Measurements from ENCODE around the gene ANO2.
A peak's percentile ranks its signal among the peaks of the same experiment; 100 is the strongest.

Gene ANO2

DNA sequence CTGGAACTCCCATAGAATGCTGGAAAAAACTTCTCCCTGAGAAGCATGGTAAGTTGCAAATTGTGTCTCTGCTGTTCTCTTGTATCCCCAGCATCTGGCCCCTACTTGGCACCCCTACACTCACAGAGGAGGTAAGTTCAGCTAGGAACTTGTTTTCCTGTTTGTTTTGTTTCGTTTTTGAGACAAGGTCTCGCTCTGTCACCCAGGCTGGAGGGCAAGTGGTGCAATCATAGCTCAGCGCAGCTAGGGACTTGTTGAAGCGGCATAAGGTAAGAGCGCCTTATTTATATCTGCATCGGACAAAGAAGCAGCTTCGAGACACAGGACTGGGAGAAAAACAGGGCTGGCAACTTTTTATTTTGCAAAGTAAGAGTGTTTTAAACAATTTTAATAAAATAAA is 18.5 kb upstream of the ANO2 start:
- DNase-seq, result peak; percentile 4

- no peak for DNase-seq
Observed at GRCh38 chr12:5960783-5961182, 15.7 kb upstream of the ANO2 start.

DNA sequence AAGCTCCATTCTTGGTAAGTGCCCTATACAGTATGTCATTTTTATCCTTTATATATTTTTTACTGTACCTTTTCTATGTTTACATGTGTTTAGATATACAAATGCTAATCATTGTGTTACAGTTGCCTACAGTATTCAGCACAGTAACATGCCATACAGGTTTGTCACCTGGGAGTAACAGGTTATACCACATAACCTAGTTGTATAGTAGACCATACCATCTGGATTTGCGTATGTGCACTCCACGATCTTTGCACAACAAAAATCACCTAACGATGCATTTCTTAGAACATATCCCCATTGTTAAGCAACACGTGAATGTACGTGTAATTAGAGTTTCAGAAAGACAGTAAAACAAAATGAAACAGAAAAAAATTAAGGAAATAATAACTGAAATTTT is 11.9 kb upstream of the ANO2 start:
- DNase-seq, result no peak

DNA sequence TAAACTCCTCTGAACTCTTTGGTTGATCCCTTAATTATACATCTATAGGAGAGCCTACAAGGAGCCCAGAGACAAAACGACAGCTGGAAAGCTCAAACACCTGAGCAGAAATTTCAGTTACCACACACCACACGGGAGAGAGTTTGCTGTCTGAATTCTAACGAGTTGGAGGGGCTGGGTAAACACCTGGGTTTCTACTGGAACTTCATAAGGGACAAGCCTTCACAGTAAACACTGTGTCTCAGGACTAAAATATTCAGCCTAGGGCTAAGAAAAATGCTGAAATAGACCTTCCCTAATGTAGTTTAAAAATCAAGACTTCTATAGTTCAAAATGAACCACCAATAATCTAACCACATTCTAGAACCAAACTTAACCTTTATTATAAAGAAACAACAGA is 9.6 kb upstream of the ANO2 start:
- DNase-seq, result no peak

DNA sequence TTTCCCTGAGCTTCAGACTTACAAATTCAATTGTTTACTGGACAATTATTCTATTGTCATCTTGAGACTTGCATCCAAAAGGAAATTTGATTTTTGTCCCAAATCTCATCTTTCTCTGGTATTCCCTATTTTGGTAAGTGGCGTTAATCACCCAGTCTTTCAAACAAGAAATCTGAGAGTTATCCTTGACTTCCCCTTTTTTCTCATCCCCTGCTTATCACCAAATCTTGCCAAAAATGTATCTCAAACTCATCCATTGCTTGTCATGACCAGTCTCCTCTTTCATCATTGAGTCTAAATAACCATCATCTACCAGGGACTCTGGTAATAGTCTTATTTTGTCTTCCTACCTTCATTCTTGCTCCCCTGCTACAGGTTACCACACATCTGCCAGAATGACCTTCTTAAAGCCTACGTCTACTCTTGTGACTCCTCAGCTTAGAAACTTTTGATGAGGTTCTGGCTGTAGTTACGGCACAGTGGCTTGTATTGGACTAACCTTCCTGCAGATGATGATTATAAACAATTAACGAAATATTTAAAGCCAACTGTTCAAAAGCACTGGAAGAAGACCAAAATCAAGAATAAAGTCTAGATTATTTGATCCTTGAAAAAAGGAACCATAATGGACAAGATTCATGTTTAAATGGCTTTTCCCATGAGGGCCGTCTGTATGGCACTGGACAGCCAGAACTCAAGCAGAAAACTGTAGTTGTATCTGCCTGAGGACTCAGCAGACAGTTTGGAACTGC is 9.0 kb upstream of the ANO2 start:
- peak; percentile 3 for DNase-seq

DNA sequence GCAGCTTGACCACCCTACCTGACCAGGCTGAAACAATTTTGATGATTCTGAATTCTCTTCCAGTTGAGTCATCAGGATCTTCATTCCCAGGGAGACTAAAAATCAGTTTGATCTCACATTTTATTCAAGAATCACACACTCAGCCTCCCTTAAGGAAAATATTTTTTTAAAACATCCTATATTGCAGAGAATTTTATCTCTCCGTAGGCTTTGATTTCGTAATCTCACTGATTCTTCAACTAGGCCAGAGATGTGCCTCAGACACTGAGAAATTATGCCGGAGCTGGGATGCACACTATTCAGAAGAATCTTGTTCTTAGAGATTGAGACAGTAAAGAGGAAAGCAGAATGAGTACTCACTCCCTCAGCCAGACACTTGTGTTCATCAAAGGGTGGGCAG is 7.0 kb upstream of the ANO2 start:
- no peak for DNase-seq

DNA sequence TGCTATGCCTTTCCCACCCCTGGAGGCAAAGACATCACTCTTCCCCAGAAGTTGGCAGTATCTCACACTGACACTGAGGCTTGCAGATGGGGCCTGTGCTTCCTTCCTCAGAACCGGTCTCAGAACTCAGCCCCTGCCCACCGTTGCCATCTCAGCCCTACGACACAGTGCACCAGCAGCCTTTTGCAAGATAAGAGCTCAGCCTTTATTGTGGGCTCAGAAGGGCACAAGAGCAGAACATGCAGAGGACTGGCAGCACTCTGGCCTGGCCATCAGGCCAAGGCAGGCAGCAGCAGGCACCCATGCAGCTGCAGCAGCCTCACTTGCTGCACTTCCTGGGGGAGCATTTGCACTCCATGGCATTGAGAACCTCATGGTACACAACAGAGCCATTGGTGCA is 3.6 kb upstream of the ANO2 start:
- DNase-seq, result no peak

DNA sequence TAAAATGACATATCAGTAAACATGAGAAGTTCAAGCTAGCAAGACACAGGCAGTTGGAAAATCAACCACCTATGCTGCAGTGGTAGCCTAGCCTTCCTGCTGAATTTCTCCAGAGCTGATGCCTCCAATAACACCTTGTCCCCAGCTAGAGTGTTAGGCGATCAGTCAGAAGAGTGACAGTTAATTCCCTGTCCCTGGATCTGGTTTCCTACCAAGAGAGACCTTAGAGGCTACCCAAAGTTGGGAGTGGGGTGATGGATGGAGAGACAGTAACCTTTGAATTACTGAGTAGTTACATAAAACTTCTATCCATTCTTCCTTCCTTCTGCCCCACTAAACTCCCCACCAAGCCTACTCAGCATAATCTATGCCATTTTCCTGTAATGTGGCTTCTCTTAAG is 1.9 kb upstream of the ANO2 start:
- no peak for DNase-seq

DNA sequence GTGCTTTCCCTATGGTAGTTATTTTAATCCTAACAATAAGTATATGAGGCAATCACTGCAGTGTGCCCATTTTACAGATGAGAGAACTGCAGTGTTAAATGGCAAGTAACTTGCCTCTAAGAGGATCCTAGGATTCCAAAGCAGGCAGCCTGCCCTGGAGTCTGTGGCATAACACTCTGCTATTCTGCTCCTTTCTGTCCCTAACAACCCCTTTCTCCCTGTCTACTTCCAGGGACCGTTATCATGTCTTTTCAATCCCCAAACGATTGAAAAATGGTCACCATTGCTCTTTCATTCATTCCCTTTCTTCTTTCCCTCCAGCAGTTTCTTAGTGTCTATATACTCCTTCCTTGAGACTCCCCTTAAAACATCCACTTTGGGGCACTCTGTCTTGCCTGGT is 1.3 kb upstream of the ANO2 start:
- DNase-seq, result no peak

GRCh38 chr12:5944688-5945070 is 380 bp downstream of the ANO2 start:
- DNase-seq, result no peak

DNA sequence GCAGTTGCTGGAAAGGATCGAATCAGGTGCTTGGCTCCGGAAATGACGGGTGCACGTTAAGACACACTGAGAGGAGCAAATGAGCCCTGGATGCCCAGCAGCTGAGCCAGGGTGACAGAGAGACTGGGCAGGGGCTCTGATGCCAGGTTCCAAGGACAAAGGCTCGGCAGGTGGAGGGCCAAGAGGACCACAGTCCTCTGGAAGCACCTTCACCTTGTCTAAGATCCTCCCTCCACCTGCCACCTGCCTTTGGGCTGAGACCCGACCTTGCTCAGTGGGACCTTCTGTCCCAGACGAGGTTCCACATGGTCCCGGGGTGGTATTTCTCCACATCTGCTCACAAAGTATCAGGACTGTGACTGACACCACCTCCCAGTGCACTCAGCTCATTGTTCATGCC is 1.0 kb downstream of the ANO2 start:
- DNase-seq, result no peak

GRCh38 chr12:5941907-5942306 is 3.2 kb downstream of the ANO2 start:
- no peak for DNase-seq

GRCh38 chr12:5927732-5928516 is 17.1 kb downstream of the ANO2 start:
- no peak for DNase-seq

DNA sequence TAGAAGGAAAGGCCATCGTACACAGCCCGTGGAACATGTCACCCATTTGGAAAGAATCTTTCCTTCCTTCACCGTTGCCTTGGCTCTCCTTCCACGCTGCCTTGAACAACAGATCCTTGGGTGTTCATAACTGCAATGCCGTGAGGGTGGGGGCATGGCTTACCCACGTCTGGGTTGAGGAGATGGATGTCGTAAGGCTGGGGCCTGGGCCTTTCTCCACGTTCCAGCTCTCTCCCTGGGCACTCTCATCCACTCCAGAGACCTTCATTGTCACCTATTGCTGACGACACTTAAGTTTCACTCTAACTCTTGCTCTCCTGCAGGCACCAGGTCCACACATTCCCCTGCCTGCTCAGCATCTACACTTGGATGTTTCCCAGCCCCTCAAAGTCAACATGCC is 19.4 kb downstream of the ANO2 start:
- DNase-seq, result no peak

DNA sequence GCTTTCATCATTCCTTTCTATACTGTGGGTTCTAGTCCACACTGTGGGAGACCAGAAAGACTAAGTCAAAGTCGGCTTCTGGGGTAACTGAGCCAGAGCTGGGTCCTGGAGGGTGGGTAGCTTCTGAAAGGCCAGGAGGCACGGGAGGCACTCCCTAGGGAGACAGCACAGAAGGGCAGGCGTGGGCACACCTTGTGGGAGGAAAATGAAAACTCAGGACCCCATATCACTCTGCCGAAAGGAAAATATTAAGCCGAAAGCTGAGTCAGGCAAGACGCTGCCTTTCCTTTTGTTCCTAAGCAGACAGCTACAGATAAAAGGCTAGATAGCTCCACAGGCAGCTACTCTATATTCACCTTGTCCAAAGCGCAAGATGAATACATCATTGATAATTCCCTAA is 20.7 kb downstream of the ANO2 start:
- no peak for DNase-seq

DNA sequence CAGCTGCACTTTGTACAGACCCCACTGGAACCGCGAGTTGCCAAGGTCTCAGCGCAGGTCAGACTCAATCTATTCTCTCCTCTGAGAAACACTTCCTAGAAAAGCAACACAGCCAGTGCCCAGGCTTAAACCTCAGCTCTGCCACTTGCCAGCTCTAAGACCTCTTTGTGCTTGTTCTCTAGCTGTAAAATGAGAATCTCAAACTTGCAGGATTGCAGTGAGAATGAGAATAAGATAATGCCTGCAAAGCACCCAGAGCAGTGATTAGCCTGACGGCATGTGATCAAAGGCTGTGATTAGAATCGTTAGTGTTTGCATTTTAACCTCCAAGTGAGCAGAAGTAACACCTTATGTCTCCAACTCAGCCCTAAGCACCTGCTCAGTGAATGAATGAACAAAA is 21.3 kb downstream of the ANO2 start:
- DNase-seq, result no peak

DNA sequence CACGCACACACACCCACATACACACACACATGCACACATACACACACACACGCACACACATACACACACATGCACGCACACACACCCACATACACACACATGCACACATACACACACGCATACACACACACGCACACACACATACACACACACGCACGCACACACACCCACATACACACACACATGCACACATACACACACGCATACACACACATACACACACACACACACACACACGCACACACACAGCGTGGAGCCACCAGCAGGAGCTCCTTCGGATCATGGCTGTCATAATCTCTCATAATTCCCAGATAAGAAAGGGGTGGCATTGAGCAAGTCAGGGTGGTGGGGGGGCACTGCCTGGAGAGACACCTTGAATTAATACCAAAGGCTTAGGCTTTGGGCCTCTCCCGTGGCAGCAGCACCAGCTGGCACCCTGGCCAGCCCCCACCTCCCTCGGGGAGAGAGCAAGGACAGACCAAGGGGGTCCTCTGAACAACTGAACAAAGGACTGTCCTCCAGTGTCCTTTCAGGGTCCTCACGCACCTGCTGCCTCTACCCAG is 21.9 kb downstream of the ANO2 start:
- no peak for DNase-seq

DNA sequence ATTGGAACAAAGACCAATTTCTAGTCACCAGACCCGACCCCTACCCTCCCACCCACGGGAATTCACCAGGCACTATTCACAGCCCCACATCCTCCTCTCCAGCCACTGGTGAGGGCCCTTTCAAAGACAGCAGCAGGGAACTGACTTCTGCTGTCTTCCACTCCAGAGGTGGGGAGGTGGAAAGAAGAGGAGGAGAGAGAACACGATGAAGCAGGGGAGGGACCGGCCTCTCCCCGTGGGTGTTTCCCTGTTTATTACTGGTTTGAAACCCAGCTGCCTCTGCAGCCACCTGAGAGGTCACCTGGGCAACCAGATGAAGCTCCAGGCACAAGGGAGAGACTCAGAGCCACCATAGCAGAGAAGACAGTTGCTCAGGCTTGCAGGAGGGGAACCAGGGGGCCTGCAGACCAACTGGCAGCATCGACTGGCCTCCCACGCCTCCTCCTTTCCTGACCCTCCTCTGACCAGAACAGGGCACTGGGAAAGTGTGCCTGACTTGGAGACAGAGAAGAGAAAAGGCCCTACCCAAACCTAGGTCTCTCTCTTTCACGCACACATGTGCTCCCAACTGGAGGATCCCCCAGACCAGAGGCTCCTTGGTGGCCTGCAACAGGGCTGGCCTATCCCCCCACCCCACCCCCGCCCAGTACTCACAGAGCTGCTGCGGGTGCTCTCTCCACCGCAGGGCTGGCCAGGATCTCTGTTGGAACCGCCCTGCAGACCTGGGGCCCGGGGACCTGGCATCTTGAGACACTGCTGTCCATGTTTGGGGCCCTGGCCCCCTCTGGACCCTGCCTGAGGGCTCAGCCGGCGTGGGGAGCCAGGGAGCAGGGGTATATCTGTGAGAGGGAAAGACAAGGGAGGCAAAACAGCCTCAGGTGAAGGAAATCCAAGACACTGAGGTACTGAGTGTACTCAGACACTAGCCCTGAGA is 22.8 kb downstream of the ANO2 start:
- no peak for DNase-seq

- no peak for DNase-seq
Observed at GRCh38 chr12:5921027-5921909, 23.8 kb downstream of the ANO2 start.

- DNase-seq, result no peak
Observed at GRCh38 chr12:5916785-5917290, 28.2 kb downstream of the ANO2 start.

DNA sequence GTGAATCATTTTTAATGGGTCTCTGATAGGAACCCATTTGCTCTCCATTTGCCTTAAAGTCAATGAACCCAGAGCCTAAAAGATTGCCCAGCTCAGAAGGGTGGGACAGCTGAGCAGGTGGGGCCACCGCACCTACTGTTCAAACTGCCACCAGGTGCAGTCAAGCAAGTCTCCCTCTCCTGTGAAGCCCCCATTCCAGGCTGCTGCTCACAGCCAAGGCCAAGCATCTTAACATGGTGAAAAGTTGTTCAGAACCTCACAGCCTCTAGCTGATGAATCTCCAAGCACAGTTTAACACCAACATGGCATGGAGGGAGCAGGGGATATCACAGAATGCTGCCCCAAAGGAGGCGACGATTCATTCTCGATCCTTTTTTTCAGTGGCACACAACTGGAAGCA is 29.5 kb downstream of the ANO2 start:
- no peak for DNase-seq

Measured in OCI-M1 (cell line).